WTC11 (cell line): ENCODE results near the gene LDAH. TPM values are rescaled to one million over a fixed set of nuclear protein-coding genes. Genes with fewer than 3 reads are reported as not detected.

Source experiments
- ATAC-seq: fragments of 200-7000 bp; cut with Tn5 transposase; 2 replicates; pipeline ENCODE4 v1.10.0; 2021; ENCODE audit warnings: mild to moderate bottlenecking, moderate library complexity
- CTCF ChIA-PET: fragments of 300-600 bp; sonication (Branson Sonifier 250); formaldehyde crosslinking; loops from one replicate; lab custom pipeline; 2021; ENCODE audit warnings: antibody characterized with exemption; lab: Charles Lee
- POLR2A ChIA-PET: fragments of 350-600 bp; sonication (Branson Sonifier 250); formaldehyde crosslinking; loops from one replicate; lab custom pipeline; 2021; ENCODE audit warnings: antibody characterized with exemption; lab: Charles Lee
- DNase-seq: peaks from one replicate; pipeline ENCODE4 v3.0.0; 2021; ENCODE audit warnings: low spot score
- H3K27ac Mint-ChIP-seq: 2 replicates; pipeline ENCODE4 v1.8.0; 2021; ENCODE audit warnings: mixed read lengths
- H3K27me3 Mint-ChIP-seq: 2 replicates; pipeline ENCODE4 v1.8.0; 2021; ENCODE audit warnings: low read depth, mild to moderate bottlenecking, moderate library complexity, mixed read lengths
- H3K36me3 Mint-ChIP-seq: 2 replicates; pipeline ENCODE4 v1.8.0; 2021; ENCODE audit warnings: mixed read lengths
- H3K4me1 Mint-ChIP-seq: 2 replicates; pipeline ENCODE4 v1.8.0; 2022; ENCODE audit warnings: mixed read lengths
- H3K4me3 Mint-ChIP-seq: 2 replicates; pipeline ENCODE4 v1.8.0; 2021; ENCODE audit warnings: mild to moderate bottlenecking, moderate library complexity, mixed read lengths
- H3K9me3 Mint-ChIP-seq: 2 replicates; pipeline ENCODE4 v1.8.0; 2021; ENCODE audit warnings: mixed read lengths
- CREB1 ChIP-seq: sonication (generic); formaldehyde crosslinking; IDR thresholded peaks from 2 replicates; pipeline ENCODE4 v1.8.0; 2023; ENCODE audit warnings: mild to moderate bottlenecking, missing genetic modification reagents
- ETV6 ChIP-seq: sonication (generic); formaldehyde crosslinking; IDR thresholded peaks from 2 replicates; pipeline ENCODE4 v1.8.1; 2022; ENCODE audit warnings: mild to moderate bottlenecking, missing genetic modification reagents
- FOXK1 ChIP-seq: sonication (generic); formaldehyde crosslinking; IDR thresholded peaks from 2 replicates; pipeline ENCODE4 v1.8.0; 2022; ENCODE audit warnings: mild to moderate bottlenecking, moderate library complexity, missing genetic modification reagents
- IRF2 ChIP-seq: sonication (generic); formaldehyde crosslinking; IDR thresholded peaks from 2 replicates; pipeline ENCODE4 v1.8.0; 2022; ENCODE audit warnings: low read depth, missing genetic modification reagents, borderline replicate concordance
- JAZF1 ChIP-seq: fragments of 250-450 bp; sonication (Bioruptor Pico); IDR thresholded peaks from 2 replicates; pipeline ENCODE4 v1.9.0; 2021; ENCODE audit warnings: moderate library complexity, mild to moderate bottlenecking, inconsistent platforms
- TCF7 ChIP-seq: sonication (generic); formaldehyde crosslinking; IDR thresholded peaks from 2 replicates; pipeline ENCODE4 v1.8.0; 2022; ENCODE audit warnings: mild to moderate bottlenecking, low read depth, missing genetic modification reagents, moderate library complexity
- TP53 ChIP-seq: sonication (generic); formaldehyde crosslinking; IDR thresholded peaks from 2 replicates; pipeline ENCODE4 v1.8.1; 2023; ENCODE audit warnings: mild to moderate bottlenecking, missing genetic modification reagents
- ZNF138 ChIP-seq: sonication (generic); formaldehyde crosslinking; conservative IDR thresholded peaks from 2 replicates; pipeline ENCODE4 v1.8.1; 2022; ENCODE audit warnings: mild to moderate bottlenecking, moderate library complexity, missing genetic modification reagents
- ZNF219 ChIP-seq: sonication (generic); formaldehyde crosslinking; IDR thresholded peaks from 2 replicates; pipeline ENCODE4 v1.8.0; 2023; ENCODE audit warnings: missing genetic modification reagents, mild to moderate bottlenecking, borderline replicate concordance
- ZNF416 ChIP-seq: fragments of 250-450 bp; sonication (Bioruptor Pico); IDR thresholded peaks from 2 replicates; pipeline ENCODE4 v1.9.0; 2021; ENCODE audit warnings: mild to moderate bottlenecking, inconsistent platforms
- total RNA-seq: library from RNA; stranded (reverse); gene quantifications from 3 replicates; pipeline ENCODE4 v1.2.3, GENCODE V29; 2021
- TF ChIP-seq, protein P1 (sequence below): fragments of 250-450 bp; sonication (Bioruptor Pico); IDR thresholded peaks from 2 replicates; pipeline ENCODE4 v1.9.0; 2021; ENCODE audit warnings: mild to moderate bottlenecking
- TF ChIP-seq, protein P2 (sequence below): fragments of 250-450 bp; sonication (Bioruptor Pico); IDR thresholded peaks from 2 replicates; pipeline ENCODE4 v1.9.0; 2021; ENCODE audit warnings: moderate library complexity, mild to moderate bottlenecking, inconsistent platforms, borderline replicate concordance
- TF ChIP-seq, protein P3 (sequence below): sonication (generic); formaldehyde crosslinking; IDR thresholded peaks from 2 replicates; pipeline ENCODE4 v1.8.0; 2022; ENCODE audit warnings: mild to moderate bottlenecking, missing genetic modification reagents
- TF ChIP-seq, protein P4 (sequence below): sonication (generic); formaldehyde crosslinking; IDR thresholded peaks from 2 replicates; pipeline ENCODE4 v1.8.0; 2022; ENCODE audit warnings: mild to moderate bottlenecking, missing genetic modification reagents
- TF ChIP-seq, protein P5 (sequence below): sonication (generic); formaldehyde crosslinking; conservative IDR thresholded peaks from 2 replicates; pipeline ENCODE4 v1.8.1; 2023; ENCODE audit warnings: mild to moderate bottlenecking, low read depth, missing genetic modification reagents, moderate library complexity
- TF ChIP-seq, protein P6 (sequence below): sonication (generic); formaldehyde crosslinking; IDR thresholded peaks from 2 replicates; pipeline ENCODE4 v1.8.1; 2023; ENCODE audit warnings: mild to moderate bottlenecking, missing genetic modification reagents
- TF ChIP-seq, protein P7 (sequence below): fragments of 200-600 bp; IDR thresholded peaks from 2 replicates; pipeline ENCODE4 v1.8.0; 2022; ENCODE audit warnings: antibody characterized with exemption

LDAH gene
- total RNA-seq, 1 experiment from 2014 or later: 20.5 TPM

DNA sequence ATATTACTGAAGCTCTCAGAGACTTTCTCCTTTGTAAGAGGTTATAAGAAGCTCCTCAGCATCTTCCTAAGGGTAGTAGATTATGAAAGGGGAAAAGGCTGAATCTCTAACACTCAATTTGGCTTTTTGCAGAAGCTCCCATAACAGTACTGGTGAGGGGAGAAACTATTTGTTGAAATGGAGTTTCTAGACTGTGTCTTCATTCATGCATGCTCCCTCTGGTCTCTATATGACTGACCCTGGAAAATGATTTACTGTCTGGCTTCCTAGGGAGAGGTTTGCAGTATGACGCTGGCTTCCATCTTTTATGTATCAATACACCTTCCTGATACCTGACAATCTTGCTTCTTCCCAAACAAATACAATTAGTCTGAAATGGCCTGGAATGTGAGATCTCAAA, 63.9 kb downstream of the LDAH start (continued):
- TF ChIP-seq, protein P1, sequence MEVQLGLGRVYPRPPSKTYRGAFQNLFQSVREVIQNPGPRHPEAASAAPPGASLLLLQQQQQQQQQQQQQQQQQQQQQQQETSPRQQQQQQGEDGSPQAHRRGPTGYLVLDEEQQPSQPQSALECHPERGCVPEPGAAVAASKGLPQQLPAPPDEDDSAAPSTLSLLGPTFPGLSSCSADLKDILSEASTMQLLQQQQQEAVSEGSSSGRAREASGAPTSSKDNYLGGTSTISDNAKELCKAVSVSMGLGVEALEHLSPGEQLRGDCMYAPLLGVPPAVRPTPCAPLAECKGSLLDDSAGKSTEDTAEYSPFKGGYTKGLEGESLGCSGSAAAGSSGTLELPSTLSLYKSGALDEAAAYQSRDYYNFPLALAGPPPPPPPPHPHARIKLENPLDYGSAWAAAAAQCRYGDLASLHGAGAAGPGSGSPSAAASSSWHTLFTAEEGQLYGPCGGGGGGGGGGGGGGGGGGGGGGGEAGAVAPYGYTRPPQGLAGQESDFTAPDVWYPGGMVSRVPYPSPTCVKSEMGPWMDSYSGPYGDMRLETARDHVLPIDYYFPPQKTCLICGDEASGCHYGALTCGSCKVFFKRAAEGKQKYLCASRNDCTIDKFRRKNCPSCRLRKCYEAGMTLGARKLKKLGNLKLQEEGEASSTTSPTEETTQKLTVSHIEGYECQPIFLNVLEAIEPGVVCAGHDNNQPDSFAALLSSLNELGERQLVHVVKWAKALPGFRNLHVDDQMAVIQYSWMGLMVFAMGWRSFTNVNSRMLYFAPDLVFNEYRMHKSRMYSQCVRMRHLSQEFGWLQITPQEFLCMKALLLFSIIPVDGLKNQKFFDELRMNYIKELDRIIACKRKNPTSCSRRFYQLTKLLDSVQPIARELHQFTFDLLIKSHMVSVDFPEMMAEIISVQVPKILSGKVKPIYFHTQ (CRISPR knock-in tag): no peak
- no peak for TF ChIP-seq ZNF219 (CRISPR knock-in tag)
- TF ChIP-seq JAZF1: no peak
- TF ChIP-seq, protein P2, sequence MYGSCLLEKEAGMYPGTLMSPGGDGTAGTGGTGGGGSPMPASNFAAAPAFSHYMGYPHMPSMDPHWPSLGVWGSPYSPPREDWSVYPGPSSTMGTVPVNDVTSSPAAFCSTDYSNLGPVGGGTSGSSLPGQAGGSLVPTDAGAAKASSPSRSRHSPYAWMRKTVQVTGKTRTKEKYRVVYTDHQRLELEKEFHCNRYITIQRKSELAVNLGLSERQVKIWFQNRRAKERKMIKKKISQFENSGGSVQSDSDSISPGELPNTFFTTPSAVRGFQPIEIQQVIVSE: no peak
- TF ChIP-seq, protein P3, sequence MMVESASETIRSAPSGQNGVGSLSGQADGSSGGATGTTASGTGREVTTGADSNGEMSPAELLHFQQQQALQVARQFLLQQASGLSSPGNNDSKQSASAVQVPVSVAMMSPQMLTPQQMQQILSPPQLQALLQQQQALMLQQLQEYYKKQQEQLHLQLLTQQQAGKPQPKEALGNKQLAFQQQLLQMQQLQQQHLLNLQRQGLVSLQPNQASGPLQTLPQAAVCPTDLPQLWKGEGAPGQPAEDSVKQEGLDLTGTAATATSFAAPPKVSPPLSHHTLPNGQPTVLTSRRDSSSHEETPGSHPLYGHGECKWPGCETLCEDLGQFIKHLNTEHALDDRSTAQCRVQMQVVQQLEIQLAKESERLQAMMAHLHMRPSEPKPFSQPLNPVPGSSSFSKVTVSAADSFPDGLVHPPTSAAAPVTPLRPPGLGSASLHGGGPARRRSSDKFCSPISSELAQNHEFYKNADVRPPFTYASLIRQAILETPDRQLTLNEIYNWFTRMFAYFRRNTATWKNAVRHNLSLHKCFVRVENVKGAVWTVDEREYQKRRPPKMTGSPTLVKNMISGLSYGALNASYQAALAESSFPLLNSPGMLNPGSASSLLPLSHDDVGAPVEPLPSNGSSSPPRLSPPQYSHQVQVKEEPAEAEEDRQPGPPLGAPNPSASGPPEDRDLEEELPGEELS: no peak
- TF ChIP-seq, protein P4, sequence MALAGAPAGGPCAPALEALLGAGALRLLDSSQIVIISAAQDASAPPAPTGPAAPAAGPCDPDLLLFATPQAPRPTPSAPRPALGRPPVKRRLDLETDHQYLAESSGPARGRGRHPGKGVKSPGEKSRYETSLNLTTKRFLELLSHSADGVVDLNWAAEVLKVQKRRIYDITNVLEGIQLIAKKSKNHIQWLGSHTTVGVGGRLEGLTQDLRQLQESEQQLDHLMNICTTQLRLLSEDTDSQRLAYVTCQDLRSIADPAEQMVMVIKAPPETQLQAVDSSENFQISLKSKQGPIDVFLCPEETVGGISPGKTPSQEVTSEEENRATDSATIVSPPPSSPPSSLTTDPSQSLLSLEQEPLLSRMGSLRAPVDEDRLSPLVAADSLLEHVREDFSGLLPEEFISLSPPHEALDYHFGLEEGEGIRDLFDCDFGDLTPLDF (CRISPR knock-in tag): no peak
- TF ChIP-seq IRF2 (CRISPR knock-in tag): no peak
- TF ChIP-seq CREB1 (CRISPR knock-in tag): no peak
- no peak for TF ChIP-seq TP53
- TF ChIP-seq, protein P5, sequence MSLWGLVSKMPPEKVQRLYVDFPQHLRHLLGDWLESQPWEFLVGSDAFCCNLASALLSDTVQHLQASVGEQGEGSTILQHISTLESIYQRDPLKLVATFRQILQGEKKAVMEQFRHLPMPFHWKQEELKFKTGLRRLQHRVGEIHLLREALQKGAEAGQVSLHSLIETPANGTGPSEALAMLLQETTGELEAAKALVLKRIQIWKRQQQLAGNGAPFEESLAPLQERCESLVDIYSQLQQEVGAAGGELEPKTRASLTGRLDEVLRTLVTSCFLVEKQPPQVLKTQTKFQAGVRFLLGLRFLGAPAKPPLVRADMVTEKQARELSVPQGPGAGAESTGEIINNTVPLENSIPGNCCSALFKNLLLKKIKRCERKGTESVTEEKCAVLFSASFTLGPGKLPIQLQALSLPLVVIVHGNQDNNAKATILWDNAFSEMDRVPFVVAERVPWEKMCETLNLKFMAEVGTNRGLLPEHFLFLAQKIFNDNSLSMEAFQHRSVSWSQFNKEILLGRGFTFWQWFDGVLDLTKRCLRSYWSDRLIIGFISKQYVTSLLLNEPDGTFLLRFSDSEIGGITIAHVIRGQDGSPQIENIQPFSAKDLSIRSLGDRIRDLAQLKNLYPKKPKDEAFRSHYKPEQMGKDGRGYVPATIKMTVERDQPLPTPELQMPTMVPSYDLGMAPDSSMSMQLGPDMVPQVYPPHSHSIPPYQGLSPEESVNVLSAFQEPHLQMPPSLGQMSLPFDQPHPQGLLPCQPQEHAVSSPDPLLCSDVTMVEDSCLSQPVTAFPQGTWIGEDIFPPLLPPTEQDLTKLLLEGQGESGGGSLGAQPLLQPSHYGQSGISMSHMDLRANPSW (CRISPR knock-in tag): no peak

DNA sequence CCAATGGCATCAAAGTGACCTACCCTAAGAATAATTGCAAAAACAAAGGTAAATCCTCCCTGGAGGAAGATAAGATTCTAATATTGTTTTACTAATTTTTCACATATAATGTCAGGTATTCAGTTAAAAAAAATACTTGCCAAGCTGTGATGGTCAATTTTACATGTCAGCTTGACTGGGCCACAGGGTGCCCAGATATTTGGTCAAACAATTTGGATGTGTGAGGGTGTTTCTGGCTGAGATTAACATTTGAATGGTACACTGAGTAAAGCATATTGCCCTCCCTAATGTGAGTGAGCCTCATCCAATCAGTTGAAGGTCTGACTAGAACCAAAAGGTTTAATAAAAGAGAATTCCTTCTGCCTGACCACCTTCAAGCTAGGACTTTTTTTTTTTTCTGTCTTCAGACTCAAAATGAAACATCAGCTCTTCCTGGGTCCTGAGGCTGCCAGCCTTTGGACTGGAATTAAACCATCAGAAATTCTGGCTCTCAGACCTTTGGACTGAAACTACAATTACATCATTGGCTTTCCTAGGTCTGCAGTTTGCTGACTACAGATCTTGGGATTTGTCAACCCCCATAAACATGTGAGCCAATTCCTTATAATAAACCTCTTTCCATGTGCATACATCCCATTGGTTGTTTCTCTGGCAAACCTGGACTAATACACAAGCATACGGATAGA, 65.4 kb downstream of the LDAH start:
- POLR2A ChIA-PET: no interaction called here
- Mint-ChIP-seq H3K9me3 (peaks cover 26% of the 10 kb centered on the region), H3K27ac (no peak overlapping the region), H3K36me3 (peaks cover 29% of the 10 kb centered on the region), H3K4me1 (no peaks in the 10 kb centered on the region), H3K27me3 (no peaks in the 10 kb centered on the region), H3K4me3 (no peak overlapping the region)
- CTCF ChIA-PET: interaction anchor here (1.0 to 1.9 kb wide), 3 partner anchors 24 to 96 kb away, joined by 4 to 7 read pairs (median 5); no protein-coding TSS in a partner anchor
- no peak for DNase-seq
- no peak for ATAC-seq
- TF ChIP-seq FOXK1: no peak
- TF ChIP-seq ZNF416 (CRISPR knock-in tag): peak; percentile 73; the same call in 1 of the 2 replicates

DNA sequence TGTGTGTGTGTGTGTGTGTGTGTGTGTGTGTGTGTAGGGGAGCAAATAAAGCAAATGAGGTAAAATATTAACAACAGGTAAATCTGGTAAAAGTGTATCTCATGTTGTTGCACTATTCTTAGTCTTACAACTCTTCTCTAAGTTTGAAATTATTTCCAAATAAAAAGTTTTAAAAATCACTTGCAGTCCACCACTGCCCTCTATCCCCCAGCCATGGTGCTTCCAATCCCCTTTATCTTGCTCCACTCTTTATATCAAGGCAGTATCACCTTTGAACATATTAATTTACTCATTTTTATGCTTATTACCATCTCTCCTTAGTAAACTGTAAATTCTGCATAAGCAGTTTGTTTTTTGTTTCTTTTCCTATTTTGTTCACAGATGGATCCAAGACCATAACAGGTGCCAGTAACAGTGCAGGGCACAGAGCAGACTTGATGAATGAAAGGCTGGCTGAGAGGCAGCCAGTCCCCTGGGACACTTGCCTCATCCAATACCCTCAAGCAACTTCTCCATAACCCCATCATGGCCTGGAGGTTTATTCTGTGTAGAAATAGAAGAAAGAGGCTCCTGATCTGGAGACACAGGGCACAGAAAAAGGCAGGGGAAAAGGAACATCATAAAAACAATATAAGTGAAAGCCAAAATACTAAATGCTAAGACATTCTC, 67.6 kb downstream of the LDAH start:
- ChIA-PET CTCF (no interaction called here), POLR2A (no interaction called here)
- Mint-ChIP-seq H3K27me3 (no peaks in the 10 kb centered on the region), H3K4me3 (no peak overlapping the region), H3K36me3 (peaks cover 27% of the 10 kb centered on the region), H3K4me1 (no peaks in the 10 kb centered on the region), H3K27ac (no peak overlapping the region), H3K9me3 (peaks cover 26% of the 10 kb centered on the region)
- no peak; the same call in 1 of the 2 replicates for ATAC-seq
- DNase-seq: no peak
- TF ChIP-seq ETV6 (no peak), TCF7 (CRISPR knock-in tag) (no peak), FOXK1 (no peak), ZNF138 (CRISPR knock-in tag) (no peak)
- TF ChIP-seq, protein P6, sequence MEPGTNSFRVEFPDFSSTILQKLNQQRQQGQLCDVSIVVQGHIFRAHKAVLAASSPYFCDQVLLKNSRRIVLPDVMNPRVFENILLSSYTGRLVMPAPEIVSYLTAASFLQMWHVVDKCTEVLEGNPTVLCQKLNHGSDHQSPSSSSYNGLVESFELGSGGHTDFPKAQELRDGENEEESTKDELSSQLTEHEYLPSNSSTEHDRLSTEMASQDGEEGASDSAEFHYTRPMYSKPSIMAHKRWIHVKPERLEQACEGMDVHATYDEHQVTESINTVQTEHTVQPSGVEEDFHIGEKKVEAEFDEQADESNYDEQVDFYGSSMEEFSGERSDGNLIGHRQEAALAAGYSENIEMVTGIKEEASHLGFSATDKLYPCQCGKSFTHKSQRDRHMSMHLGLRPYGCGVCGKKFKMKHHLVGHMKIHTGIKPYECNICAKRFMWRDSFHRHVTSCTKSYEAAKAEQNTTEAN: no peak
- TF ChIP-seq, protein P4 (CRISPR knock-in tag): no peak
- TF ChIP-seq, protein P7, sequence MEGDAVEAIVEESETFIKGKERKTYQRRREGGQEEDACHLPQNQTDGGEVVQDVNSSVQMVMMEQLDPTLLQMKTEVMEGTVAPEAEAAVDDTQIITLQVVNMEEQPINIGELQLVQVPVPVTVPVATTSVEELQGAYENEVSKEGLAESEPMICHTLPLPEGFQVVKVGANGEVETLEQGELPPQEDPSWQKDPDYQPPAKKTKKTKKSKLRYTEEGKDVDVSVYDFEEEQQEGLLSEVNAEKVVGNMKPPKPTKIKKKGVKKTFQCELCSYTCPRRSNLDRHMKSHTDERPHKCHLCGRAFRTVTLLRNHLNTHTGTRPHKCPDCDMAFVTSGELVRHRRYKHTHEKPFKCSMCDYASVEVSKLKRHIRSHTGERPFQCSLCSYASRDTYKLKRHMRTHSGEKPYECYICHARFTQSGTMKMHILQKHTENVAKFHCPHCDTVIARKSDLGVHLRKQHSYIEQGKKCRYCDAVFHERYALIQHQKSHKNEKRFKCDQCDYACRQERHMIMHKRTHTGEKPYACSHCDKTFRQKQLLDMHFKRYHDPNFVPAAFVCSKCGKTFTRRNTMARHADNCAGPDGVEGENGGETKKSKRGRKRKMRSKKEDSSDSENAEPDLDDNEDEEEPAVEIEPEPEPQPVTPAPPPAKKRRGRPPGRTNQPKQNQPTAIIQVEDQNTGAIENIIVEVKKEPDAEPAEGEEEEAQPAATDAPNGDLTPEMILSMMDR: no peak
